Breast epithelium (tissue), 4 donors: ENCODE data around the gene CTNND2. TPM values are rescaled to one million over a fixed set of nuclear protein-coding genes. Genes with fewer than 3 reads are reported as not detected.

ENCODE experiments used
- DNase-seq, 2 donors: peaks; one replicate each; pipeline ENCODE4 v3.0.0-alpha.2; 2019; ENCODE audit warnings: low spot score in 2 of 2
- H3K27ac ChIP-seq, 2 donors: fragments of 200-600 bp; sonication (generic) in 1 of 2; one replicate each; pipeline ENCODE4 v1.5.1; 2016 to 2019; ENCODE audit warnings: mild to moderate bottlenecking in 1 of 2
- H3K27me3 ChIP-seq, 2 donors: fragments of 200-600 bp; sonication (generic) in 1 of 2; one replicate each; pipeline versions ENCODE4 v1.5.1 to v1.6.0; 2017 to 2019; ENCODE audit warnings: control low read depth in 1 of 2, mild to moderate bottlenecking in 1 of 2
- H3K36me3 ChIP-seq: fragments of 200-600 bp; one replicate; pipeline ENCODE4 v1.5.1; 2019
- H3K4me1 ChIP-seq, 2 donors: fragments of 200-600 bp; sonication (generic); one replicate each; pipeline ENCODE4 v1.5.1; 2016 to 2019; ENCODE audit warnings: control low read depth in 1 of 2
- H3K4me3 ChIP-seq, 3 donors: fragments of 200-600 bp; sonication (generic); 1 replicate in 2 of 3; 2 replicates in 1 of 3; pipeline ENCODE4 v1.5.1; 2016 to 2019; ENCODE audit warnings: mild to moderate bottlenecking in 3 of 3, moderate library complexity in 2 of 3
- H3K9me3 ChIP-seq, 2 donors: fragments of 200-600 bp; sonication (generic) in 1 of 2; one replicate each; pipeline ENCODE4 v1.5.1; 2016 to 2019; ENCODE audit warnings: control low read depth in 1 of 2
- CTCF ChIP-seq, 3 donors: fragments of 450-650 bp; IDR thresholded peaks; one replicate each; pipeline ENCODE4 v1.5.1; 2016 to 2017; ENCODE audit warnings: antibody characterized with exemption in 3 of 3, mild to moderate bottlenecking in 3 of 3, moderate library complexity in 3 of 3
- POLR2A ChIP-seq: fragments of 450-650 bp; IDR thresholded peaks from one replicate; pipeline ENCODE4 v1.6.1; 2016; ENCODE audit warnings: antibody characterized with exemption, mild to moderate bottlenecking, moderate library complexity
- POLR2AphosphoS5 ChIP-seq, 3 donors: sonication (generic); formaldehyde crosslinking; IDR thresholded peaks; one replicate each; pipeline ENCODE4 v1.6.1; 2017; ENCODE audit warnings: antibody characterized with exemption in 3 of 3
- intact Hi-C: fragments of 100-400 bp; cut with DNase I; formaldehyde crosslinking; loops from one replicate; pipeline ENCODE4 v1.15.1; 2023; ENCODE audit warnings: low total_unique reads
- total RNA-seq, 3 donors: library from RNA; depleted of rRNA; stranded (reverse); fragments of >200 nt; gene quantifications; one replicate each; pipeline ENCODE4 v1.1.0, GENCODE V29; 2016

The CTNND2 gene
- total RNA-seq, 3 donors from 2014 or later: 3.3 to 6.0 TPM; not detected in 1

GRCh38 chr5:11046160-11046559 lies 858.1 kb downstream of the CTNND2 start:
- no peaks in the 10 kb centered on the region for H3K27me3 ChIP-seq

GRCh38 chr5:11045411-11045810 lies 858.8 kb downstream of the CTNND2 start:
- H3K9me3 ChIP-seq: no peaks in the 10 kb centered on the region
- no peak overlapping the region for H3K27ac ChIP-seq
- no peak overlapping the region for H3K4me3 ChIP-seq
- no peaks in the 10 kb centered on the region for H3K4me1 ChIP-seq
- TF ChIP-seq CTCF (IDR thresholded peaks at IDR 0.05) (no peak), POLR2AphosphoS5 (IDR thresholded peaks at IDR 0.05) (no peak), POLR2A (no peak)
- H3K27me3 ChIP-seq: no peaks in the 10 kb centered on the region
- no peaks in the 10 kb centered on the region for H3K36me3 ChIP-seq
- intact Hi-C loops: no loop called here
- DNase-seq: no peak

More at GRCh38 chr5:11046160-11046559, 858.1 kb downstream of the CTNND2 start:
- intact Hi-C loops: no loop called here
- Histone ChIP-seq H3K4me1 (no peaks in the 10 kb centered on the region), H3K4me3 (no peak overlapping the region), H3K9me3 (no peaks in the 10 kb centered on the region), H3K36me3 (no peaks in the 10 kb centered on the region), H3K27ac (no peak overlapping the region)
- TF ChIP-seq POLR2A (no peak), POLR2AphosphoS5 (IDR thresholded peaks at IDR 0.05) (no peak), CTCF (IDR thresholded peaks at IDR 0.05) (no peak)
- no peak for DNase-seq

GRCh38 chr5:11044581-11044980 lies 859.7 kb downstream of the CTNND2 start:
- intact Hi-C loops: no loop called here
- TF ChIP-seq POLR2AphosphoS5 (IDR thresholded peaks at IDR 0.05) (no peak), CTCF (IDR thresholded peaks at IDR 0.05) (no peak), POLR2A (no peak)
- DNase-seq: no peak
- Histone ChIP-seq H3K27me3 (no peaks in the 10 kb centered on the region), H3K36me3 (no peaks in the 10 kb centered on the region), H3K9me3 (no peaks in the 10 kb centered on the region), H3K4me3 (no peak overlapping the region), H3K4me1 (no peaks in the 10 kb centered on the region), H3K27ac (no peak overlapping the region)

GRCh38 chr5:11043881-11044280 lies 860.4 kb downstream of the CTNND2 start:
- Histone ChIP-seq H3K27me3 (no peaks in the 10 kb centered on the region), H3K4me1 (no peaks in the 10 kb centered on the region), H3K27ac (no peak overlapping the region), H3K9me3 (no peaks in the 10 kb centered on the region), H3K4me3 (no peak overlapping the region), H3K36me3 (no peaks in the 10 kb centered on the region)
- DNase-seq: no peak
- TF ChIP-seq POLR2AphosphoS5 (IDR thresholded peaks at IDR 0.05): no peak
- no peak for TF ChIP-seq CTCF (IDR thresholded peaks at IDR 0.05)
- no peak for TF ChIP-seq POLR2A
- intact Hi-C loops: no loop called here

GRCh38 chr5:11040345-11040744 lies 863.9 kb downstream of the CTNND2 start:
- Histone ChIP-seq H3K36me3 (no peaks in the 10 kb centered on the region), H3K4me3 (no peak overlapping the region), H3K27me3 (no peaks in the 10 kb centered on the region), H3K9me3 (no peaks in the 10 kb centered on the region), H3K4me1 (no peaks in the 10 kb centered on the region), H3K27ac (no peak overlapping the region)
- intact Hi-C loops: no loop called here
- TF ChIP-seq CTCF (IDR thresholded peaks at IDR 0.05) (no peak), POLR2A (no peak), POLR2AphosphoS5 (IDR thresholded peaks at IDR 0.05) (no peak)
- DNase-seq: no peak
